Right lobe of liver (tissue), 4 donors: Measurements from ENCODE around the gene KIAA1191.

Source experiments
- POLR2A ChIP-seq: fragments of 450-650 bp; IDR thresholded peaks from one replicate; pipeline ENCODE4 v1.6.1; 2017; ENCODE audit warnings: antibody characterized with exemption, mild to moderate bottlenecking
- TF ChIP-seq, protein P1 (sequence below), 4 donors: fragments of 200-600 bp in 3 of 4; fragments of 450-650 bp in 1 of 4; IDR thresholded peaks; one replicate each; pipeline versions ENCODE4 v1.5.1 to v1.8.0; 2016 to 2022; ENCODE audit warnings: antibody characterized with exemption in 4 of 4, mild to moderate bottlenecking in 2 of 4
- donor health status: DM: no; HTN: no; CAD: no.
- donor health status: DM: no; HTN: no; CAD: no.
- donor health status: DM: no; HTN: yes; CAD: no.

DNA sequence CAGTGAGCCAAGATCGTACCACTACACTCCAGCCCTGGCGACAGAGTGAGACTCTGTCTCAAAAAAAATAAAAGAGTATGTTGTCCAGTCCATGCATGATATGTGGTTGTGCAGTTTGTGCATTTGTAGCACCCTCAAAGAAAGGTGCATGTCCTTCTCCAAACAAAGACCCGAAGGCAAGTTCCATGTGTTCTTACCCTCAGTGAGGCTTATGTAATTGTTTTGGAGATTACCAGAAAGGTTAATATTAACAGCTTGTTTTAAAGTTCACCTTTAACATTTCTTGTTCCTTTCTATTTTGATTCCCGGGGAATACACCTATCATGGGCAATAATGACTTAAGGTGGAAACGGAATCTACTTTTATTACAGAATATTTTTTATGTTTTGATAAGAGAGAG, 22.3 kb downstream of the KIAA1191 start:
- TF ChIP-seq, protein P1, sequence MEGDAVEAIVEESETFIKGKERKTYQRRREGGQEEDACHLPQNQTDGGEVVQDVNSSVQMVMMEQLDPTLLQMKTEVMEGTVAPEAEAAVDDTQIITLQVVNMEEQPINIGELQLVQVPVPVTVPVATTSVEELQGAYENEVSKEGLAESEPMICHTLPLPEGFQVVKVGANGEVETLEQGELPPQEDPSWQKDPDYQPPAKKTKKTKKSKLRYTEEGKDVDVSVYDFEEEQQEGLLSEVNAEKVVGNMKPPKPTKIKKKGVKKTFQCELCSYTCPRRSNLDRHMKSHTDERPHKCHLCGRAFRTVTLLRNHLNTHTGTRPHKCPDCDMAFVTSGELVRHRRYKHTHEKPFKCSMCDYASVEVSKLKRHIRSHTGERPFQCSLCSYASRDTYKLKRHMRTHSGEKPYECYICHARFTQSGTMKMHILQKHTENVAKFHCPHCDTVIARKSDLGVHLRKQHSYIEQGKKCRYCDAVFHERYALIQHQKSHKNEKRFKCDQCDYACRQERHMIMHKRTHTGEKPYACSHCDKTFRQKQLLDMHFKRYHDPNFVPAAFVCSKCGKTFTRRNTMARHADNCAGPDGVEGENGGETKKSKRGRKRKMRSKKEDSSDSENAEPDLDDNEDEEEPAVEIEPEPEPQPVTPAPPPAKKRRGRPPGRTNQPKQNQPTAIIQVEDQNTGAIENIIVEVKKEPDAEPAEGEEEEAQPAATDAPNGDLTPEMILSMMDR (IDR thresholded peaks at IDR 0.05): no peak
- no peak for TF ChIP-seq POLR2A
